ENCODE data around the gene FHL1. TPM values are rescaled to one million over a fixed set of nuclear protein-coding genes. Genes with fewer than 3 reads are reported as not detected.
A peak's percentile ranks its signal among the peaks of the same experiment; 100 is the strongest.

Gene FHL1
- total and polyA plus RNA-seq, 2 donors (not counting 3 experiments of a cell fraction or from before 2014, with no cell fraction given), result 50.6 to 59.4 TPM

DNA sequence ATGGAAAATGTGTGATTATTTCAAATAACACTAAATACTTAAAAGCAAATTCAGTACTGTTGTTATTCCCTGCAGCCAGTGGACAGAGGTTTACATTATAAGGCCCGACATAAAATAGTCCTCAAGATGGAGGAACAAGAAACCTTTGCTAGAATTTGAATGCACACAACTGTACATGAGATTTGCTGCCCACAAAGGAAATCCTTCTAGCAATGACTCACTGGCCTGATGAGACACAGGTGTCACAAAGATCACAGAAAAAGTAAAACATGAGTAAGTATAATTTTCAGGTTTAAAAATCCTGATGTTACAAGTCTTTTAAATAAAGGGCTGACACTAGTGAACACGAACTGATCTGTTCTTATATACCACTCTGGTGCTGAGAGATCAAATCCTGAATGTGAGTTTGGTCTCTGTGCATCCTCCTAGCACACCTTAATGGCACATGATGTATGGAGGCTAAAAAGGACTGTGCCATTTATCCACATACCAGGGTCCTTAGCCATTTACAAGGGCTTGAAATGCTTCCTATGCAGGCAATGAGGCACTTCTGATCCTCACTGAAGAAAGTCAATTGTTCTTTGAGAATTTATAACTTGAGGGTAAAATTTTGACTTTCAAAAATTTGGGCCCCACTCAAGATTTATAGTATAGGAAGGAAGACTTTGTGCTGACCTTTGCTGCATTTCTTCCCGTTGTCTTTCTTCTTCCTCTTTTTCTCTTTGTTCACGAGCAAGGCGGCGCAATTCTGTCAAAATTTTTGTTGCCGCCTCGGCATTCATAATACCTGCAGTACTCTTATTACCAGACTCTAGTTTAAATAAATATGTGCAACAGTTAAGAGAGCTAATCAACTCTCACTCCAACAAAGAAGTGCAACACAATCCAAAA is 80.9 kb downstream of the FHL1 start:
- Histone ChIP-seq H3K27me3 (ENCODE audit: control insufficient read depth in 2 of 2, insufficient read depth in 2 of 2, low read length in 2 of 2) (no peaks in the 10 kb centered on the region), H4K20me1 (replicated peaks; ENCODE audit: control insufficient read depth, extremely low read depth, insufficient read depth, low read length) (no peaks in the 10 kb centered on the region), H3K79me2 (ENCODE audit: control insufficient read depth, insufficient read depth, low read length) (no peaks in the 10 kb centered on the region), H3K9ac (replicated peaks; ENCODE audit: extremely low read depth, insufficient read depth, low read length) (no peak overlapping the region), H3K4me2 (ENCODE audit: insufficient read depth, low read length) (no peak overlapping the region), H3K27ac (ENCODE audit: insufficient read depth, low read depth, low read length) (no peak overlapping the region), H3K9me1 (replicated peaks; ENCODE audit: control insufficient read depth, extremely low read depth, insufficient read depth, low read length) (no peaks in the 10 kb centered on the region), H3K36me3 (ENCODE audit: control insufficient read depth in 2 of 2, extremely low read depth in 1 of 2, insufficient read depth in 2 of 2, low read length in 2 of 2) (peaks cover 0 to 11% of the 10 kb centered on the region in 2 experiments), H3K4me1 (ENCODE audit: control insufficient read depth, extremely low read depth, insufficient read depth, low read length) (peaks cover 3% of the 10 kb centered on the region), H3K9me3 (replicated peaks; ENCODE audit: control insufficient read depth, insufficient read depth, low read length) (no peaks in the 10 kb centered on the region), H2AFZ (ENCODE audit: low read depth, low read length) (no peak overlapping the region), H3K4me3 (replicated peaks in 1 of 3; ENCODE audit: insufficient read depth in 1 of 3, low read depth in 1 of 3, low read length in 3 of 3) (no peak overlapping the region)
- no peak for DNase-seq (ENCODE audit: low read depth, low spot score)
- POLR2A ChIA-PET, result no interaction called here
- intact Hi-C loops (cut with micrococcal nuclease), result no loop called here
- CTCF ChIA-PET, result no interaction called here
- peak; percentile 15 for TF ChIP-seq JUN (IDR thresholded peaks at IDR 0.05; ENCODE audit: borderline replicate concordance, insufficient read depth, insufficient read length, low read depth)
- TF ChIP-seq FOS (IDR thresholded peaks at IDR 0.05; ENCODE audit: borderline replicate concordance, insufficient read depth, low read length), result peak; percentile 26
- no peak for TF ChIP-seq MYC (IDR thresholded peaks at IDR 0.05; ENCODE audit: low read depth, low read length)
- no TSS peak for BruUV-seq (replicated peaks)
- dilution Hi-C loops (cut with MboI; ENCODE audit: extremely low pct_ligation_motif_present, low sequenced_read_pairs), result no loop called here
- FAIRE-seq, result peak; percentile 78

- H2AFZ ChIP-seq (ENCODE audit: low read depth, low read length), result no peak overlapping the region
- no peak for FAIRE-seq
- no peak overlapping the region for H3K27ac ChIP-seq (ENCODE audit: insufficient read depth, low read depth, low read length)
- POLR2A ChIA-PET, result no interaction called here
- CTCF ChIA-PET, result interaction anchor here (1.3 kb wide), 1 partner anchor 18 kb away, joined by 3 read pairs; no protein-coding TSS in a partner anchor
- H3K79me2 ChIP-seq (ENCODE audit: control insufficient read depth, insufficient read depth, low read length), result no peaks in the 10 kb centered on the region
- no peak for DNase-seq (ENCODE audit: low read depth, low spot score)
- dilution Hi-C loops (cut with MboI; ENCODE audit: extremely low pct_ligation_motif_present, low sequenced_read_pairs), result no loop called here
- H3K9me1 ChIP-seq (replicated peaks; ENCODE audit: control insufficient read depth, extremely low read depth, insufficient read depth, low read length), result no peaks in the 10 kb centered on the region
- intact Hi-C loops (cut with micrococcal nuclease), result no loop called here
- peaks cover 0 to 11% of the 10 kb centered on the region in 2 experiments for H3K36me3 ChIP-seq (ENCODE audit: control insufficient read depth in 2 of 2, extremely low read depth in 1 of 2, insufficient read depth in 2 of 2, low read length in 2 of 2)
- peaks cover 3% of the 10 kb centered on the region for H3K4me1 ChIP-seq (ENCODE audit: control insufficient read depth, extremely low read depth, insufficient read depth, low read length)
- TF ChIP-seq MAX (IDR thresholded peaks at IDR 0.05; ENCODE audit: insufficient read depth, insufficient read length) (no peak), JUN (IDR thresholded peaks at IDR 0.05; ENCODE audit: borderline replicate concordance, insufficient read depth, insufficient read length, low read depth) (no peak), POLR2A (IDR thresholded peaks at IDR 0.05; ENCODE audit: low read depth, low read length) (no peak), GATA2 (IDR thresholded peaks at IDR 0.05; ENCODE audit: insufficient read depth, insufficient read length, low read depth, low read length) (no peak), CTCF (IDR thresholded peaks at IDR 0.05; ENCODE audit: extremely low read depth in 1 of 2, insufficient read depth in 1 of 2, low read depth in 1 of 2, low read length in 2 of 2) (no peak), EZH2 (IDR thresholded peaks at IDR 0.05; ENCODE audit: borderline replicate concordance, low read depth, low read length, severe bottlenecking) (no peak), POLR2AphosphoS5 (IDR thresholded peaks at IDR 0.05; ENCODE audit: insufficient read depth, low read depth, low read length) (no peak), FOS (IDR thresholded peaks at IDR 0.05; ENCODE audit: borderline replicate concordance, insufficient read depth, low read length) (no peak), MYC (IDR thresholded peaks at IDR 0.05; ENCODE audit: low read depth, low read length) (no peak)
- no peak overlapping the region for H3K4me3 ChIP-seq (replicated peaks in 1 of 3; ENCODE audit: insufficient read depth in 1 of 3, low read depth in 1 of 3, low read length in 3 of 3)
- no peak overlapping the region for H3K9ac ChIP-seq (replicated peaks; ENCODE audit: extremely low read depth, insufficient read depth, low read length)
- no peaks in the 10 kb centered on the region for H4K20me1 ChIP-seq (replicated peaks; ENCODE audit: control insufficient read depth, extremely low read depth, insufficient read depth, low read length)
- no peaks in the 10 kb centered on the region for H3K9me3 ChIP-seq (replicated peaks; ENCODE audit: control insufficient read depth, insufficient read depth, low read length)
- no TSS peak for BruUV-seq (replicated peaks)
- H3K27me3 ChIP-seq (ENCODE audit: control insufficient read depth in 2 of 2, insufficient read depth in 2 of 2, low read length in 2 of 2), result no peaks in the 10 kb centered on the region
- no peak overlapping the region for H3K4me2 ChIP-seq (ENCODE audit: insufficient read depth, low read length)
Measured at GRCh38 chrX:136228839-136229207, 81.5 kb downstream of the FHL1 start.
